Activated CD4-positive, alpha-beta T cell treated with anti-CD3 and anti-CD28 coated beads, Interleukin-2, amount 10 ng/mL, durations not matched to agents 24 days and 14 days (primary cell): ENCODE measurements around the gene WNT11. TPM values are rescaled to one million over a fixed set of nuclear protein-coding genes. Genes with fewer than 3 reads are reported as not detected.
A peak's percentile ranks its signal among the peaks of the same experiment; 100 is the strongest.

Experiments
- DNase-seq: peaks from one replicate; pipeline ENCODE4 v3.0.0; 2022
- H3K27ac Mint-ChIP-seq: one replicate; pipeline ENCODE4 v1.8.0; 2022; ENCODE audit warnings: mild to moderate bottlenecking, mixed read lengths
- H3K27me3 Mint-ChIP-seq: one replicate; pipeline ENCODE4 v1.8.0; 2022; ENCODE audit warnings: mixed read lengths
- H3K36me3 Mint-ChIP-seq: one replicate; pipeline ENCODE4 v1.8.0; 2022; ENCODE audit warnings: low read depth, mild to moderate bottlenecking, mixed read lengths
- H3K4me1 Mint-ChIP-seq: one replicate; pipeline ENCODE4 v1.8.0; 2021; ENCODE audit warnings: mixed read lengths
- H3K4me3 Mint-ChIP-seq: one replicate; pipeline ENCODE4 v1.8.0; 2022; ENCODE audit warnings: mild to moderate bottlenecking, moderate library complexity, mixed read lengths
- H3K9me3 Mint-ChIP-seq: one replicate; pipeline ENCODE4 v1.8.0; 2021; ENCODE audit warnings: mixed read lengths
- intact Hi-C: fragments of 100-400 bp; cut with micrococcal nuclease; formaldehyde crosslinking; loops from one replicate; pipeline ENCODE4 v1.15.1; 2023
- total RNA-seq: library from RNA; stranded (reverse); gene quantifications from 2 replicates; pipeline ENCODE4 v1.2.3, GENCODE V29; 2022

WNT11 gene
- total RNA-seq, 1 donor from 2014 or later, result 1.2 TPM

- Mint-ChIP-seq H3K9me3 (no peaks in the 10 kb centered on the region), H3K27me3 (peaks cover 31% of the 10 kb centered on the region), H3K4me3 (no peak overlapping the region), H3K4me1 (no peaks in the 10 kb centered on the region), H3K27ac (no peak overlapping the region), H3K36me3 (no peaks in the 10 kb centered on the region)
- DNase-seq, result no peak
- intact Hi-C loops, result no loop called here
These were observed 15.1 kb upstream of the WNT11 start for GRCh38 chr11:76221365-76221764.

- no peak overlapping the region for H3K4me3 Mint-ChIP-seq
- no peaks in the 10 kb centered on the region for H3K36me3 Mint-ChIP-seq
- peaks cover 31% of the 10 kb centered on the region for H3K27me3 Mint-ChIP-seq
- no peak for DNase-seq
- no peak overlapping the region for H3K27ac Mint-ChIP-seq
- H3K9me3 Mint-ChIP-seq, result no peaks in the 10 kb centered on the region
- no peaks in the 10 kb centered on the region for H3K4me1 Mint-ChIP-seq
- intact Hi-C loops, result no loop called here
These were observed 12.9 kb upstream of the WNT11 start for GRCh38 chr11:76219243-76219642.

GRCh38 chr11:76218449-76219178, 12.3 kb upstream of the WNT11 start:
- intact Hi-C loops, result no loop called here
- Mint-ChIP-seq H3K27me3 (peaks cover 32% of the 10 kb centered on the region), H3K4me3 (no peak overlapping the region), H3K4me1 (no peaks in the 10 kb centered on the region), H3K27ac (no peak overlapping the region), H3K36me3 (no peaks in the 10 kb centered on the region), H3K9me3 (no peaks in the 10 kb centered on the region)
- DNase-seq, result no peak

- Mint-ChIP-seq H3K27me3 (peaks cover 39% of the 10 kb centered on the region), H3K36me3 (no peaks in the 10 kb centered on the region), H3K9me3 (no peaks in the 10 kb centered on the region), H3K4me1 (no peaks in the 10 kb centered on the region), H3K4me3 (no peak overlapping the region), H3K27ac (no peak overlapping the region)
- intact Hi-C loops, result no loop called here
- DNase-seq, result no peak
These were observed 11.4 kb upstream of the WNT11 start for GRCh38 chr11:76217653-76218160.

GRCh38 chr11:76216536-76217325, 10.4 kb upstream of the WNT11 start:
- Mint-ChIP-seq H3K36me3 (no peaks in the 10 kb centered on the region), H3K4me3 (no peak overlapping the region), H3K27ac (no peak overlapping the region), H3K4me1 (no peaks in the 10 kb centered on the region), H3K27me3 (peaks cover 44% of the 10 kb centered on the region), H3K9me3 (no peaks in the 10 kb centered on the region)
- intact Hi-C loops, result no loop called here
- DNase-seq, result no peak

- Mint-ChIP-seq H3K4me1 (no peaks in the 10 kb centered on the region), H3K27me3 (peaks cover 46% of the 10 kb centered on the region), H3K36me3 (no peaks in the 10 kb centered on the region), H3K27ac (no peak overlapping the region), H3K4me3 (no peak overlapping the region), H3K9me3 (no peaks in the 10 kb centered on the region)
- intact Hi-C loops, result no loop called here
- no peak for DNase-seq
These were observed 9.6 kb upstream of the WNT11 start for GRCh38 chr11:76215941-76216340.

- H3K27ac Mint-ChIP-seq, result no peak overlapping the region
- no peak for DNase-seq
- H3K9me3 Mint-ChIP-seq, result no peaks in the 10 kb centered on the region
- H3K4me3 Mint-ChIP-seq, result no peak overlapping the region
- peaks cover 2% of the 10 kb centered on the region for H3K4me1 Mint-ChIP-seq
- intact Hi-C loops, result no loop called here
- H3K27me3 Mint-ChIP-seq, result peaks cover 42% of the 10 kb centered on the region
- H3K36me3 Mint-ChIP-seq, result no peaks in the 10 kb centered on the region
These were observed 8.8 kb upstream of the WNT11 start for GRCh38 chr11:76214968-76215548.

- no peak for DNase-seq
- Mint-ChIP-seq H3K36me3 (no peaks in the 10 kb centered on the region), H3K9me3 (no peaks in the 10 kb centered on the region)
These were observed 7.9 kb upstream of the WNT11 start for GRCh38 chr11:76214186-76214585.

GRCh38 chr11:76212086-76213035, 6.1 kb upstream of the WNT11 start:
- H3K4me3 Mint-ChIP-seq, result no peak overlapping the region
- H3K27ac Mint-ChIP-seq, result no peak overlapping the region
- H3K4me1 Mint-ChIP-seq, result peaks cover 3% of the 10 kb centered on the region
- DNase-seq, result no peak
- intact Hi-C loops, result no loop called here
- H3K9me3 Mint-ChIP-seq, result no peaks in the 10 kb centered on the region
- H3K27me3 Mint-ChIP-seq, result peaks cover 33% of the 10 kb centered on the region
- no peaks in the 10 kb centered on the region for H3K36me3 Mint-ChIP-seq

More at GRCh38 chr11:76214186-76214585, 7.9 kb upstream of the WNT11 start:
- no peak overlapping the region for H3K27ac Mint-ChIP-seq
- intact Hi-C loops, result no loop called here
- H3K27me3 Mint-ChIP-seq, result peaks cover 38% of the 10 kb centered on the region
- peaks cover 2% of the 10 kb centered on the region for H3K4me1 Mint-ChIP-seq
- H3K4me3 Mint-ChIP-seq, result no peak overlapping the region

GRCh38 chr11:76210931-76211851, 4.9 kb upstream of the WNT11 start:
- intact Hi-C loops, result no loop called here
- Mint-ChIP-seq H3K36me3 (no peaks in the 10 kb centered on the region), H3K27ac (no peak overlapping the region), H3K4me1 (peaks cover 11% of the 10 kb centered on the region), H3K4me3 (peak overlapping the region; percentile 11), H3K27me3 (peaks cover 42% of the 10 kb centered on the region), H3K9me3 (no peaks in the 10 kb centered on the region)
- DNase-seq, result no peak

GRCh38 chr11:76209973-76210930, 4.0 kb upstream of the WNT11 start:
- intact Hi-C loops, result loop anchor here (2.0 to 5.0 kb wide), 4 partner anchors 171 to 467 kb away; partner anchors contain the start of genes GVQW3 and THAP12
- peak overlapping the region; percentile 49 for H3K4me3 Mint-ChIP-seq
- H3K9me3 Mint-ChIP-seq, result no peaks in the 10 kb centered on the region
- no peaks in the 10 kb centered on the region for H3K36me3 Mint-ChIP-seq
- peaks cover 17% of the 10 kb centered on the region for H3K4me1 Mint-ChIP-seq
- DNase-seq, result peak; percentile 78
- H3K27me3 Mint-ChIP-seq, result peaks cover 51% of the 10 kb centered on the region
- no peak overlapping the region for H3K27ac Mint-ChIP-seq
